UCSD-AML1 (cell line): ENCODE data around the gene ONECUT2.
"Not testable (repeated sequence)": the region's sequence is repeated elsewhere in the genome, so short reads cannot be mapped to it uniquely, and the experiment has no call there.

Experiments used
- DNase-seq: peaks from one replicate; lab custom pipeline; 2025; ENCODE audit not compliant: unreplicated experiment; lab: John Stamatoyannopoulos, UW

ONECUT2 gene

GRCh38 chr18:57445488-57446319 lies 10.5 kb downstream of the ONECUT2 start:
- DNase-seq: no peak

DNA sequence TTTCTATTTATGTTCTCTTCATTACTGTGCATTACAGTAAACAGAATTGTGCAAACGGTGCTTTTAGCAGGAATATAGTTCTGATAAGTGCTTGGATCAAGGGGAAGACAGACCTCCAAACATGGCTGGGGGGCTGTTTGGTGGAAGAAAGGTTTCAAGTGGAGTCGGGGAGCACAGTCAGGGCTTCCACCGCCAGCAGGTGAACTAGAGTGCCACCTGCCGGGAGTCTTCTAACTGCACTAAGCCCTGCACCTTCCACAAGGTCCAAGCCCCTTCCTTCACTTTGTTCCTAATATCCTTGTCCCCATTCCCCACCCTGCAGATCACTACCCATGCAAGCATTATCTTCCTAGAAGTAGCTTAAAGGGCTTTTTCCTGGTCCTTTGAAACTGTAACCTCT lies 11.1 kb downstream of the ONECUT2 start:
- no peak for DNase-seq

- peak; percentile 41 for DNase-seq
Observed at GRCh38 chr18:57447154-57447621, 12.0 kb downstream of the ONECUT2 start.

DNA sequence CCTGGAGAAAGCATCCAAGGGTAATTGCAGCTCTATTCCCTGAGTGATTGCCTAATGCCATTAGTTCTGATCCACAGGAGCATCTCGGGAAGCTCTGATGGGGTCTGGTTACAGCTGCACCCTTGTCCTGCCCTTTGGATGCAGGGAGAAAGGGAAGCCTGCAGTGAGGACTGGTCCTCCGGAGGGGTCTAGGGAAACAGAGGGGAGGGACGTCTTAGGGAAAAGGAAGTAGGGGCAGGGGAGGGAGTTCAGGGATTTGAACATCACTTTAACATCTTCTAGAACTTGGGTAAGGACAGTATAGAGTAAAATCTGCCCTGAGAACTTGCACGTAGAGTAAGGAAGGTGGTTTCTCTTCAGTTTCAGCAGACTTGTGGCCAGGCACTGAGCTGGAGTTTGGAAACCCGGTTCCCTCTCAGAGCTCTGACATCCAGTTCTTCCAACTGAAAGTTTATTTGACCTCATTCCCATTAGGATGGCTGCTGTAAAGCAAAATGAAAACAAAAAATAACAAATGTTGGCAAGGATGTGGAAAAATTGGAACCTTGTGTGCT lies 20.5 kb downstream of the ONECUT2 start:
- DNase-seq: no peak

DNA sequence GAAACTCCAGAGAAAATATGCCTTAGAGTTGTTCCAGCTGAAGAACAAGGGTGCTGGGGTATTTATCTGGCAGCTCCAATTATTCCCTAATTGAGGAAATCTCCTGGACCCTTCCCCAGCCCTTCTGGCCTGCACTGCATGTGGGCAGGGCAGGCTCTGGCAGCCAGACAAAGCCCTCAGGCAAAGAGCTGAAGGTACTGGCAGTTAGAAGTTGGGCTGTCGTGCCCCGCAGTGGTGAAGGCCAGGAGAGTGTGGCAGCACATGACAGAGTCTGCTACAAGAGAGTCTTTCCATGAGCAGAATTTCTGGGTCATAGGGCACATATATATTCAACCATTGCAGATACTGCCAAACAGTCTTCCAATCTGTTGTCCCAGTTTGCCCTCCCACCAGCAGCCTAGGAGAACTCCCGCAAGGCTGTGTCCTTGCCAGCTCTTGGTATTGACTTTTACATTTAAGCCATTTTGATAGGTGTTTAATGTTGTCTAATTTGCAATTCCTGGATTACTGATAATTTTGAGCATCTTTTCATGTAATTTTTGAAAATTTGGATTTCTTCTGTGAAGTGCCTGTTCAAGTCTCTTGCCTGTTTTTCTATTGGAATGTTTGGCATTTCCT lies 26.6 kb downstream of the ONECUT2 start:
- no peak for DNase-seq

GRCh38 chr18:57466307-57466706 lies 31.1 kb downstream of the ONECUT2 start:
- DNase-seq: no peak

DNA sequence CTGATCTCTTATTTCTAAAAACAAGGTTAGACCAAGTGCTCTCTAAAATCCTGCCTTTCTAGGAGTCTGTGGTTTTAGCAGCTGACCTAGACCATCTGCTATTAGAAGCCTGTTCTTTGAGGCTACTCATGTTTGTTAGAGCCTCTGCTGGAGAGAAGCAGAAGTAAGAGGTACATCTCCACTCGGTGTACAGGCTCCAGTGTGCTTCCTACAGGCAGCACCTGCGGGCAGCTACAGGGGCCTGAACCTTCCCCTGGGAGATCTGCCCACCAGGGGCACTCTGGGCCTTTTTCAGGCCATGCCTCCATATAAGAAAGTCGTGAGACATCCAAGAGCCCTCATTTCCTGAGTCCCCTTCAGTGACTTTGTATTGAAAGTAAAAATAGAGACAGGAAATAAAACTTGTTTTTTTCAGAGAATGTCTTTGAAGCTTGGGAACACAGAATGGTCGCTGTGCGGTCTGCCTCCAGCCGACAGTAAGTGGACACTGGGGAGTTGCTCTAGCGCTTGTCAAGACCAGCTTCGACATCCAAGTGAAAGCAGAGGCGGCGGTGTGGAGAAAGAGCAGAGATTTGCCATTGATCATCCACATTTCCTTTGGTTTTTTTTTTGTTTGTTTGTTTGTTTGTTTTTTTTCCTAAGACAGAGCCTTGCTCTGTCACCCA lies 31.7 kb downstream of the ONECUT2 start:
- DNase-seq: no peak

DNA sequence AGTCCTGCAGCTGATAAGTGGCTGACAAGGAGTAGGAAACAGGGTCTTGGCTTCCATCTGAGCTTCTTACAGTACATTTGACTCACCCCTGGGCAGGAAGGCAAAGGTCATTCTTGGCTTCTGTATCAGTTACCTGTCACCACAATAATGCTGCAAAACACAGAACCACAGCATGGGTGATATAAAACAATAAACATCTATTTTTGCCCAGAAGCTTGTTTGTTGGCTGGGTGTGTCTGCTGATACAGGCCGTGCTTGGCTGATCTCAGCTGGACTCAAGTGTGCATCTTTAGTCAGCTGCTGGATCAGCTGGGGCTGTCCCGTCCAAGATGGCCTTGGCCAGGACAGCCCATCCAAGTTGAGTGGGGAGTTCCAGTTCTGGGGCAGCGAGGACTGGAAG lies 34.7 kb downstream of the ONECUT2 start:
- DNase-seq: no peak

GRCh38 chr18:57475408-57475807 lies 40.2 kb downstream of the ONECUT2 start:
- DNase-seq: no peak

DNA sequence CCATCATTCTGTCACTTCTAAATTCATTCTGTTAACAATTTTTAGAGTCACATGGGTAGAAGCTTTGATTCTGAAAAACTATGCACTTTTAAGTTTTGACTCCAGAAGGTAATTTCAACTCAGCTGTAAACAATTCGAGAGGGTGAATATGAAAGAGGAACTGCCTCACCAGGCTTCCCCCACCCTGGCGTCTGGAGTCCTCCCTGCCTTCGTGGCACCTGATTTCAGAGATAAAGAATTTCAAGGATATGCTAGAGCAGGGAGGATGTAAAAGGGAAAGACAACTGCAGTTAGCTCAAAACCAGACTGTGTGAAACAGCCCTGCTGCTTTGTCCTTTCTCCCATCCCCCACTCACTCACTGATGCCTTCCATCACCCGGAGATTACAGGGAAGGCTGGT lies 40.7 kb downstream of the ONECUT2 start:
- peak; percentile 12 for DNase-seq

- DNase-seq: no peak
Observed at GRCh38 chr18:57480733-57481132, 45.6 kb downstream of the ONECUT2 start.

DNA sequence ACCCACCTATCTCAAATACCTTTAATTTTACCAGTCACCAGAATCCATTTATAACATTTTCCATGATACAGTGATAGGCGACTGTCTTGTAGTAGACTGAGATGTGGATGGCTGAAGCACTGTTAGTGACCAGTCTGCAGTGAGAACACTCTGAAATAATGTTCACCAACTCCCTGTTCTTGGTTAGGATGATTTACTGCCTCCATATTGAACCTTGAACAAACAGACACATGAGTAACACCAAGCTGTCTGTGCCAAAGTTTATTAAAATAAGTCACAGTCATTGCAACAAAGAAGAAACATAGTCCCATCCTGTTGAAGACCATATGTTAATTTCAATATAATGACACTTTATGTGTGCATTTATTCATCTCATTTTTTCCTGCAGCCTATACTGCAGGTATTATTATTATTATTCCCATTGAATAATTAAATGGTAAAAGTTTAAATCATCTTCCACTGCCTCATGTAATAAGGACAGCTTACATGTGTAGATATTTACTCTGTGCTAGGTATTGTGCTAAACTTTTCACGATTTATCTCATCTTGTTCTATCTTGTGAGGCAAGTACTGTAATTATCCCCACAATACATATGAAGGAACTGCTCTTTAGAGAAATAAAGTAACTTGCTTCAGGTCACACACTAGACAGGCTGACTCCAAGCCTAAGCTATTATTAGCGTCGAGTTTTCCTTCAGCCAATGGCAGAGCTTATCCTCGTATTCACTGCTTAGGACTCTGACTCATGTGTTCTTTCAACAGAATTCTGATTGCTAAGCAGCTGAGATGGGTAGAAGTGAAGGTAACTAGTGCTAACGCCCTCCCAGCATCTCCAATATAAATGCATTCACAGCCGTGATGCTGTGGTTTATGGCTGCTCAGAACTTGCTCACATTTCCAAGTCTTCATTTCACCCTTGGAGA lies 62.5 kb downstream of the ONECUT2 start:
- DNase-seq: no peak

DNA sequence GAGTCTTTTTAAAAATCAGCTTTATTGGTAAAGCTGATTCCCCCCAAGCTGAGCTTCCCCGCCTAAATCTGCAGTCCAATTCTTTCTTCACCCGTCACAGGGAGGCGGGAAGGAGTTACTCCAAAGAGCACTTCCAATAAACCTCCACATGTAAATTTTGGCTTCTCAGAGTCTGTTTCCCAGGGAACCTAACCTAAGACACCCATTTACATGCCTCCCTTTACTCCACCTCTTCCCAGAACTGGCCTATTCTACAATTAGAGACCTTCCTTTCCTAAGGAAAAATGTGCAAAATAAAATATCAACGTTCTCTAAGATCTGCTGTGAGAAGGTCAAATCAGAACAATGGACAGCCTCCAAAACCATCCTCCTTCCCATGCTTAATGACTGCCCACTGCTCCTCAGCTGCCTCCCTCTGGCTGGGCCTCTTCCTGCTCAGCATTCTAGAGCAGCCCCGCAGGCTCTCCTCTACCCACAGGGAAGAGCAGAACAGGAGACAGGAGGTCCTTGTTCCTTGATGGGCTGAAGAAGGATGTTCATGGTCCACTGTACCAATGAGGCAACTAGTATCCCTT lies 63.6 kb downstream of the ONECUT2 start:
- DNase-seq: no peak

GRCh38 chr18:57502624-57503023 lies 67.5 kb downstream of the ONECUT2 start:
- DNase-seq: no peak

GRCh38 chr18:57505231-57505630 lies 70.1 kb downstream of the ONECUT2 start:
- no peak for DNase-seq

DNA sequence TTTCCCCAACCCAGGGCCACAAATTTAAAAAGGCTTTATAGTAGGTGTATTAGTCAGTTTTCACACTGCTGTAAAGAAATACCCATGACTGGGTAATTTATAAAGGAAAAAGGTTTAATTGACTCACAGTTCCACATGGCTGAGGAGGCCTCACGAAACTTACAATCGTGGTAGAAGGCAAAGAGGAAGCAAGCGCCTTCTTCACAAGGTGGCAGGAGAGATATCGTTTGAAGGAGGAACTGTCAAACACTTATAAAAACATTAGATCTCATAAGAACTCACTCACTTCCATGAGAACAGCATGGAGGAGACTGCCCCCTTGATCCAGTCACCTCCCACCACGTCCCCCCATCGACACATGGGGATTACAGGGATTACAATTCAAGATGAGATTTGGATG lies 80.9 kb downstream of the ONECUT2 start:
- no peak for DNase-seq

GRCh38 chr18:57518533-57518932 lies 83.4 kb downstream of the ONECUT2 start:
- no peak for DNase-seq

GRCh38 chr18:57519668-57520424 lies 84.7 kb downstream of the ONECUT2 start:
- DNase-seq: no peak

DNA sequence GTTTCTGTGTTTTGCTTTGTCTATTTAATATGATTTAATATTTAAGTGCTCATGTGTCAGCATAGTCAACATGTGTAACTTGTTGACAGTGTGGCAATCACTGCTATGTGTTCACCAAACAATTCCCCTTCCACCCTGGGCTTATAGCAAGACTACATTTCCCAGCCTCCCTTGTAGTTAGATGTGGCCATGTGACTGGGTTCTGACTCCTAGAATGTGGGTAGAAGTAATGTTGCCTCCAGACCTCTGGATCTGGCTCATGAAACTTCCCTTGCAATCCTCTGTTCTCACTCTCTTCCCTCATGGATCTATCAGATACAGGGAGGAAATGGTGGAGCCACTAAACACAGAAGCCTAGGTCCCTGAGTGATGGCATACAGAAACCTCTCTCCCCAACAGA lies 87.2 kb downstream of the ONECUT2 start:
- DNase-seq: not testable (repeated sequence)
